ENCODE results near the gene COL3A1. TPM values are rescaled to one million over a fixed set of nuclear protein-coding genes. Genes with fewer than 3 reads are reported as not detected.

COL3A1 gene
- total RNA-seq, 1 donor from 2014 or later = 6,920 TPM

GRCh38 chr2:188957646-188958045, 16.5 kb upstream of the COL3A1 start:
- Histone ChIP-seq H3K27me3 (ENCODE audit: control insufficient read depth in 3 of 3, insufficient read depth in 3 of 3, low read length in 3 of 3) (no peaks in the 10 kb centered on the region), H3K4me3 (ENCODE audit: low read length in 3 of 3) (no peak overlapping the region), H3K27ac (ENCODE audit: low read depth, low read length) (no peak overlapping the region), H3K9me3 (ENCODE audit: control insufficient read depth in 3 of 3, low read length in 3 of 3) (no peaks in the 10 kb centered on the region), H3K4me1 (ENCODE audit: control insufficient read depth in 3 of 3, insufficient read depth in 3 of 3, low read length in 3 of 3) (no peaks in the 10 kb centered on the region), H3K36me3 (ENCODE audit: control insufficient read depth in 3 of 3, insufficient read depth in 3 of 3, low read length in 3 of 3) (no peaks in the 10 kb centered on the region), H3K9ac (ENCODE audit: low read depth in 1 of 3, low read length in 3 of 3) (no peak overlapping the region)

- H3K27ac ChIP-seq (ENCODE audit: low read depth, low read length) = no peak overlapping the region
- no peaks in the 10 kb centered on the region for H3K27me3 ChIP-seq (ENCODE audit: control insufficient read depth in 3 of 3, insufficient read depth in 3 of 3, low read length in 3 of 3)
- H3K36me3 ChIP-seq (ENCODE audit: control insufficient read depth in 3 of 3, insufficient read depth in 3 of 3, low read length in 3 of 3) = no peaks in the 10 kb centered on the region
- no peaks in the 10 kb centered on the region for H3K9me3 ChIP-seq (ENCODE audit: control insufficient read depth in 3 of 3, low read length in 3 of 3)
- no peak overlapping the region for H3K4me3 ChIP-seq (ENCODE audit: low read length in 3 of 3)
- H3K4me1 ChIP-seq (ENCODE audit: control insufficient read depth in 3 of 3, insufficient read depth in 3 of 3, low read length in 3 of 3) = no peaks in the 10 kb centered on the region
- H3K9ac ChIP-seq (ENCODE audit: low read depth in 1 of 3, low read length in 3 of 3) = no peak overlapping the region
These were observed 10.4 kb upstream of the COL3A1 start for GRCh38 chr2:188963741-188964140.

GRCh38 chr2:188964976-188965546, 9.1 kb upstream of the COL3A1 start:
- no peak overlapping the region for H3K27ac ChIP-seq (ENCODE audit: low read depth, low read length)
- no peaks in the 10 kb centered on the region for H3K4me1 ChIP-seq (ENCODE audit: control insufficient read depth in 3 of 3, insufficient read depth in 3 of 3, low read length in 3 of 3)

GRCh38 chr2:188965563-188965962, 8.6 kb upstream of the COL3A1 start:
- Histone ChIP-seq H3K4me3 (ENCODE audit: low read length in 3 of 3) (no peak overlapping the region), H3K9me3 (ENCODE audit: control insufficient read depth in 3 of 3, low read length in 3 of 3) (no peaks in the 10 kb centered on the region), H3K27ac (ENCODE audit: low read depth, low read length) (peak overlapping the region; percentile 55), H3K4me1 (ENCODE audit: control insufficient read depth in 3 of 3, insufficient read depth in 3 of 3, low read length in 3 of 3) (no peaks in the 10 kb centered on the region), H3K36me3 (ENCODE audit: control insufficient read depth in 3 of 3, insufficient read depth in 3 of 3, low read length in 3 of 3) (no peaks in the 10 kb centered on the region), H3K9ac (ENCODE audit: low read depth in 1 of 3, low read length in 3 of 3) (no peak overlapping the region), H3K27me3 (ENCODE audit: control insufficient read depth in 3 of 3, insufficient read depth in 3 of 3, low read length in 3 of 3) (no peaks in the 10 kb centered on the region)

More at GRCh38 chr2:188964976-188965546, 9.1 kb upstream of the COL3A1 start:
- no peaks in the 10 kb centered on the region for H3K27me3 ChIP-seq (ENCODE audit: control insufficient read depth in 3 of 3, insufficient read depth in 3 of 3, low read length in 3 of 3)
- H3K9me3 ChIP-seq (ENCODE audit: control insufficient read depth in 3 of 3, low read length in 3 of 3) = no peaks in the 10 kb centered on the region
- H3K9ac ChIP-seq (ENCODE audit: low read depth in 1 of 3, low read length in 3 of 3) = no peak overlapping the region
- no peaks in the 10 kb centered on the region for H3K36me3 ChIP-seq (ENCODE audit: control insufficient read depth in 3 of 3, insufficient read depth in 3 of 3, low read length in 3 of 3)
- H3K4me3 ChIP-seq (ENCODE audit: low read length in 3 of 3) = no peak overlapping the region

GRCh38 chr2:188966079-188966571, 8.0 kb upstream of the COL3A1 start:
- no peak overlapping the region for H3K9ac ChIP-seq (ENCODE audit: low read depth in 1 of 3, low read length in 3 of 3)
- H3K27ac ChIP-seq (ENCODE audit: low read depth, low read length) = peak overlapping the region; percentile 59
- no peak overlapping the region for H3K4me3 ChIP-seq (ENCODE audit: low read length in 3 of 3)
- no peaks in the 10 kb centered on the region for H3K9me3 ChIP-seq (ENCODE audit: control insufficient read depth in 3 of 3, low read length in 3 of 3)
- H3K27me3 ChIP-seq (ENCODE audit: control insufficient read depth in 3 of 3, insufficient read depth in 3 of 3, low read length in 3 of 3) = no peaks in the 10 kb centered on the region
- no peaks in the 10 kb centered on the region for H3K36me3 ChIP-seq (ENCODE audit: control insufficient read depth in 3 of 3, insufficient read depth in 3 of 3, low read length in 3 of 3)
- no peaks in the 10 kb centered on the region for H3K4me1 ChIP-seq (ENCODE audit: control insufficient read depth in 3 of 3, insufficient read depth in 3 of 3, low read length in 3 of 3)

DNA sequence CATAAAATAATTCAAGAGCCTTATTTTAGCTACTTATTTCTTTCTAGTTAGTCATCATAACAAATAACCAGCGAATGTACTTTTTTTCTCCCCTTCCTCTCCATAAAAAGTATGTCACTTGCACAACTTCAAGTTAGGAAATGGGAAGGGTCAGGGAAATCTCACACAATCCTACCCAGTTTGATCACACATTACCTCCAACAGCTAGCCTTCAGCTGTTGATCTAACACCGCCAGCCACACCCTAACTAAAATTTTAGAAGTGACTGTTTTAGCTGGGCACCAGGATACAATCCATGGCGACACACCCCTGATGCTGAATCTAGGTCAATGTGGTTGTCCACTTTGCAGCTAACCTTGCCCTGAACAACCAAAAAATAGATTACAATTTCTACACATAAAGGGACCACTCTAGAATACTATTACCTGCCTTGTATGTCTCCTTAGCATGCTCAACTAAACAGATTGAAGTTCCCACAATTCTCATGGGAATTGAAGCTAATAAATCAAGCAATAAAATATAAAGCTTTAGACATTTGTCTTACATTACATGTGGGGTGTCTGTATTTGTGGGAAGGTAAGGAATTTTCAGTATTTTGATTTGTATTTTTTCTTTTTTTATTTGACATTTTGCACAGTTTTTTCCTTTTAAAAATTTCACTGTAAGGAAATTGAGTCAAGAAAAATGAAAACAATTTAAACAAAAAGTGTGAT, 7.3 kb upstream of the COL3A1 start:
- Histone ChIP-seq H3K9ac (ENCODE audit: low read depth in 1 of 3, low read length in 3 of 3) (no peak overlapping the region), H3K27ac (ENCODE audit: low read depth, low read length) (peak overlapping the region; percentile 59)

DNA sequence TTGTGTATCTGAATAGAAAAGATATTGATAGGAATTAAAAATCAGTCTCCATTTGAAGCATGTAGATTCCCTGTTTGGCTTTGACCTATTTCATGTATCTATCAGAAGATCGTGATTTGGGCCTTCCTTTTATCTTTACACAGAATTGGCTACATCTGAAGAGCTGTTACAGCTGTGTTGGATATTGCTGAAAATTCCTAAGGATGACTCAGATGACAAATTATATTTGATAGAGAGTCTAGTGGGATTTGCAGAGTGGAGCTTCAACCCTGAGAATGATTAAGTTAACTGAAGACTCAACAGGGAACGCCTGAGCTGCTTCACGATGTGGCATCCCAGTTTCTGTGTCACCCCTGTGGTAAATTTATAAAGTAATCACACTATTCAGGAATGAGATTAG, 4.9 kb upstream of the COL3A1 start:
- Histone ChIP-seq H3K36me3 (ENCODE audit: control insufficient read depth in 3 of 3, insufficient read depth in 3 of 3, low read length in 3 of 3) (no peaks in the 10 kb centered on the region), H3K4me1 (ENCODE audit: control insufficient read depth in 3 of 3, insufficient read depth in 3 of 3, low read length in 3 of 3) (no peaks in the 10 kb centered on the region), H3K27ac (ENCODE audit: low read depth, low read length) (peak overlapping the region; percentile 38), H3K27me3 (ENCODE audit: control insufficient read depth in 3 of 3, insufficient read depth in 3 of 3, low read length in 3 of 3) (peaks cover 0 to 1% (median 0%) of the 10 kb centered on the region in 3 donors), H3K9ac (ENCODE audit: low read depth in 1 of 3, low read length in 3 of 3) (no peak overlapping the region), H3K9me3 (ENCODE audit: control insufficient read depth in 3 of 3, low read length in 3 of 3) (no peaks in the 10 kb centered on the region), H3K4me3 (ENCODE audit: low read length in 3 of 3) (peak overlapping the region in 1 of 3 donors; percentile 41)

More for the DNA sequence above, 7.3 kb upstream of the COL3A1 start:
- Histone ChIP-seq H3K36me3 (ENCODE audit: control insufficient read depth in 3 of 3, insufficient read depth in 3 of 3, low read length in 3 of 3) (no peaks in the 10 kb centered on the region), H3K4me1 (ENCODE audit: control insufficient read depth in 3 of 3, insufficient read depth in 3 of 3, low read length in 3 of 3) (no peaks in the 10 kb centered on the region), H3K27me3 (ENCODE audit: control insufficient read depth in 3 of 3, insufficient read depth in 3 of 3, low read length in 3 of 3) (no peaks in the 10 kb centered on the region), H3K9me3 (ENCODE audit: control insufficient read depth in 3 of 3, low read length in 3 of 3) (no peaks in the 10 kb centered on the region), H3K4me3 (ENCODE audit: low read length in 3 of 3) (no peak overlapping the region)

- peak overlapping the region in 1 of 3 donors; percentile 22 for H3K9ac ChIP-seq (ENCODE audit: low read depth in 1 of 3, low read length in 3 of 3)
- H3K36me3 ChIP-seq (ENCODE audit: control insufficient read depth in 3 of 3, insufficient read depth in 3 of 3, low read length in 3 of 3) = no peaks in the 10 kb centered on the region
- H3K27me3 ChIP-seq (ENCODE audit: control insufficient read depth in 3 of 3, insufficient read depth in 3 of 3, low read length in 3 of 3) = peaks cover 0 to 2% (median 0%) of the 10 kb centered on the region in 3 donors
- no peaks in the 10 kb centered on the region for H3K9me3 ChIP-seq (ENCODE audit: control insufficient read depth in 3 of 3, low read length in 3 of 3)
- H3K27ac ChIP-seq (ENCODE audit: low read depth, low read length) = peak overlapping the region; percentile 28
- peak overlapping the region in 1 of 3 donors; percentile 9 for H3K4me3 ChIP-seq (ENCODE audit: low read length in 3 of 3)
- H3K4me1 ChIP-seq (ENCODE audit: control insufficient read depth in 3 of 3, insufficient read depth in 3 of 3, low read length in 3 of 3) = no peaks in the 10 kb centered on the region
These were observed 4.5 kb upstream of the COL3A1 start for GRCh38 chr2:188969651-188970050.

- H3K4me3 ChIP-seq (ENCODE audit: low read length in 3 of 3) = peak overlapping the region in 1 of 3 donors; percentile 9
- H3K4me1 ChIP-seq (ENCODE audit: control insufficient read depth in 3 of 3, insufficient read depth in 3 of 3, low read length in 3 of 3) = no peaks in the 10 kb centered on the region
- no peak overlapping the region for H3K27ac ChIP-seq (ENCODE audit: low read depth, low read length)
- no peaks in the 10 kb centered on the region for H3K9me3 ChIP-seq (ENCODE audit: control insufficient read depth in 3 of 3, low read length in 3 of 3)
- H3K27me3 ChIP-seq (ENCODE audit: control insufficient read depth in 3 of 3, insufficient read depth in 3 of 3, low read length in 3 of 3) = peaks cover 0 to 2% (median 0%) of the 10 kb centered on the region in 3 donors
- H3K36me3 ChIP-seq (ENCODE audit: control insufficient read depth in 3 of 3, insufficient read depth in 3 of 3, low read length in 3 of 3) = no peaks in the 10 kb centered on the region
- H3K9ac ChIP-seq (ENCODE audit: low read depth in 1 of 3, low read length in 3 of 3) = no peak overlapping the region
These were observed 4.0 kb upstream of the COL3A1 start for GRCh38 chr2:188970211-188970610.

- peaks cover 0 to 2% (median 0%) of the 10 kb centered on the region in 3 donors for H3K27me3 ChIP-seq (ENCODE audit: control insufficient read depth in 3 of 3, insufficient read depth in 3 of 3, low read length in 3 of 3)
- peak overlapping the region; percentile 39 for H3K27ac ChIP-seq (ENCODE audit: low read depth, low read length)
- H3K4me1 ChIP-seq (ENCODE audit: control insufficient read depth in 3 of 3, insufficient read depth in 3 of 3, low read length in 3 of 3) = no peaks in the 10 kb centered on the region
- H3K9me3 ChIP-seq (ENCODE audit: control insufficient read depth in 3 of 3, low read length in 3 of 3) = no peaks in the 10 kb centered on the region
- no peaks in the 10 kb centered on the region for H3K36me3 ChIP-seq (ENCODE audit: control insufficient read depth in 3 of 3, insufficient read depth in 3 of 3, low read length in 3 of 3)
- H3K9ac ChIP-seq (ENCODE audit: low read depth in 1 of 3, low read length in 3 of 3) = no peak overlapping the region
- H3K4me3 ChIP-seq (ENCODE audit: low read length in 3 of 3) = no peak overlapping the region
These were observed 2.7 kb upstream of the COL3A1 start for GRCh38 chr2:188971432-188971861.

All from skeletal muscle tissue (tissue), 4 donors.